M059J (cell line): Measurements from ENCODE around the gene ARRB2. TPM values are rescaled to one million over a fixed set of nuclear protein-coding genes. Genes with fewer than 3 reads are reported as not detected.
"Not testable (repeated sequence)": the region's sequence is repeated elsewhere in the genome, so short reads cannot be mapped to it uniquely, and the experiment has no call there.

Source experiments
- DNase-seq: peaks from one replicate; pipeline ENCODE4 v3.0.0-alpha.2; 2012; ENCODE audit warnings: low read depth
- total RNA-seq: library from RNA; depleted of rRNA; stranded (reverse); fragments of >200 nt; shearing (Covaris generic); gene quantifications from 2 replicates; pipeline ENCODE4 v1.2.3, GENCODE V29; 2014

Gene ARRB2
- total RNA-seq, 1 experiment from 2014 or later, result 12.5 TPM

GRCh38 chr17:4701116-4701515, 9.3 kb upstream of the ARRB2 start:
- peak; percentile 24 for DNase-seq

GRCh38 chr17:4703330-4703691, 7.1 kb upstream of the ARRB2 start:
- DNase-seq, result no peak

- DNase-seq, result not testable (repeated sequence)
Observed at GRCh38 chr17:4704574-4704907, 5.9 kb upstream of the ARRB2 start.

- no peak for DNase-seq
Observed at GRCh38 chr17:4704991-4705390, 5.4 kb upstream of the ARRB2 start.

GRCh38 chr17:4706121-4706520, 4.3 kb upstream of the ARRB2 start:
- peak; percentile 78 for DNase-seq

GRCh38 chr17:4708436-4708835, 2.0 kb upstream of the ARRB2 start:
- peak; percentile 15 for DNase-seq

GRCh38 chr17:4710693-4711634, 532 bp downstream of the ARRB2 start:
- DNase-seq, result no peak

- DNase-seq, result no peak
Observed at GRCh38 chr17:4711661-4712181, 1.3 kb downstream of the ARRB2 start.

GRCh38 chr17:4712526-4712925, 2.1 kb downstream of the ARRB2 start:
- no peak for DNase-seq

- not testable (repeated sequence) for DNase-seq
Observed at GRCh38 chr17:4714340-4715062, 4.1 kb downstream of the ARRB2 start.

- no peak for DNase-seq
Observed at GRCh38 chr17:4715063-4715744, 4.8 kb downstream of the ARRB2 start.

- DNase-seq, result no peak
Observed at GRCh38 chr17:4716081-4716480, 5.6 kb downstream of the ARRB2 start.

GRCh38 chr17:4717791-4718190, 7.4 kb downstream of the ARRB2 start:
- no peak for DNase-seq

GRCh38 chr17:4718276-4718675, 7.8 kb downstream of the ARRB2 start:
- no peak for DNase-seq

GRCh38 chr17:4719146-4719545, 8.7 kb downstream of the ARRB2 start:
- DNase-seq, result no peak

GRCh38 chr17:4719684-4720221, 9.3 kb downstream of the ARRB2 start:
- DNase-seq, result no peak

GRCh38 chr17:4720787-4721186, 10.4 kb downstream of the ARRB2 start:
- DNase-seq, result no peak

- DNase-seq, result peak; percentile 83
Observed at GRCh38 chr17:4721203-4722135, 11.0 kb downstream of the ARRB2 start.

- DNase-seq, result peak; percentile 20
Observed at GRCh38 chr17:4722678-4723240, 12.3 kb downstream of the ARRB2 start.

- DNase-seq, result no peak
Observed at GRCh38 chr17:4724650-4725049, 14.2 kb downstream of the ARRB2 start.
